ENCODE measurements around the gene NXF1.
A peak's percentile ranks its signal among the peaks of the same experiment; 100 is the strongest.
"Not testable (repeated sequence)": the region's sequence is repeated elsewhere in the genome, so short reads cannot be mapped to it uniquely, and the experiment has no call there.

NXF1 gene

DNA sequence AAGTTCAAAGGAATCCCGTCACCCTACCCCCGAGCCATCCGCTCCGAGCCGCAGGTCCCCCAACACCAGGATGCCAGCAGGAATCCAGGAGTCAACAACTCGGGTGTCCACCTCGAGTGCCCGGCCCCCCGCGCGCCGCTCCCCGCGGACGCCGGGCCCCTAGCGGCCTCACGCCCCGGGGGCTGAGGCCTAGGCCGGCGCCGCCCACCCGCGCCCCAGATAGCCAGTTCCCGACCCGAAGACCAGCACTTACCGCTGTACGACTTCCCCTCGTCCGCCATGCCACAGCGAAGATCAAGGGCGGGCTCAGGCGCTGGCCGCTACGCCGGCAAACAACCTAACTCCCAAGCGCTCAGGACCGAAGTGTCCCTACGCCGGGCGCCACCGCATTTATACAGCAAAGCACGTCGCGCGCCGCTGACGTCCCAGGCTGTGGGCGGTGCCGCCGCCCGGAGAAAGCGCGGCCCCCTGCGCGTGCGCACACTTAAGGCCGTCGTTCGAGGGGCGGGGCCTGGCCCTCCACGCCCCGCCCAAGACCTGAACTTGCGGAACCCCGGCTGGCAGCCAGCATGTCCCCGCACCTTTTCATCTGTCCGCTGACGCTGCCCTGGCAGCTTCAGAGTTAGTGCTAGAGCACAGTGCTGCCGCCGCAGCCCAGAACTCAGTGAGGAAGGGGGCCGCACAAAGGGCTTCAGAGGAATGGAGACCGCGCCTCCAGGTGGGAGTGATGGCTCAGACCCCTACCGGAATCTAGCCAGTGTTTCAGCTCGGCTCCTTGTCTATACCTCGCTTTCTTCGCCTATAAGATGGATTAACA lies at the start of gene NXF1:
TSS of gene NXF1 (minus strand) at position 365 of the 817 bp plus-strand sequence. CDS start at position 281, 84 bp downstream.
- DNase-seq (ENCODE audit: low read depth), result peak; percentile 97

DNA sequence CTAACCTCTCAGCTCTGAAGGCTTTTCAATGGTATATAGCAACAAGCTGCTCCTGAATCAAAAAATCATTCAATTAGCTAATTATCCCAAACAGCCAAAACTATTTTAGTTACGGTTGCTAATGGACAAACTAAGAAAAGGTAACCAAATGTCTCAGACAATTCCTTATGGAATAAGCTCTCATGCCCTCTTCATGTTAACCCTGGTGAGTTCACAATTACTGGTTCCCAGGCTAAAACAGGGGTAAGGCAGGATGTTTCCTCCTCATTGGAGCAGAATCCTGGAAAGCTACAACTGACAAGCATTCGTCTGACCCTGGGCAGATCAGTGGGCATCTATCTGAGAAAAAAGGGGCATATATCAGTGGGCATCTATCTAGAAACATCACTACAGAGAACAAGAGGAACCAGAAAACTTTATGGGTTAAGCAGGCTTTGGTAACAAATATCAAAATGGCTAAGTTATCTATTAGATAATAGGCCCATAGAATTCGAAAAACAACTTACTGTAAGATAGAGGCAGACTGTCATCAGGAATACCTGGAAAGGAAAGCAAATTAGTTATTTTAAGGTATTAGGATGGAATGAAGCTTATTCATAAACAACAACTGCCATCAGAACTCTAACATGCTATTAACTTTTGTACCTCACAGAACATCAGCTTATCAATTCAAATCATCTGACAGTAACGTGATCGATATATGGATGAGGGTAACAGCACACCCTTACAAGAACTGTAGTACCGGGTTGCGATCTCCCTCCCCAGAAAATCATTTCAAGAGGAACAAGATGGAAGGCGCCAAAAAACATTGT lies 49.0 kb upstream of the NXF1 start:
- no peak for DNase-seq (ENCODE audit: low read depth)

DNA sequence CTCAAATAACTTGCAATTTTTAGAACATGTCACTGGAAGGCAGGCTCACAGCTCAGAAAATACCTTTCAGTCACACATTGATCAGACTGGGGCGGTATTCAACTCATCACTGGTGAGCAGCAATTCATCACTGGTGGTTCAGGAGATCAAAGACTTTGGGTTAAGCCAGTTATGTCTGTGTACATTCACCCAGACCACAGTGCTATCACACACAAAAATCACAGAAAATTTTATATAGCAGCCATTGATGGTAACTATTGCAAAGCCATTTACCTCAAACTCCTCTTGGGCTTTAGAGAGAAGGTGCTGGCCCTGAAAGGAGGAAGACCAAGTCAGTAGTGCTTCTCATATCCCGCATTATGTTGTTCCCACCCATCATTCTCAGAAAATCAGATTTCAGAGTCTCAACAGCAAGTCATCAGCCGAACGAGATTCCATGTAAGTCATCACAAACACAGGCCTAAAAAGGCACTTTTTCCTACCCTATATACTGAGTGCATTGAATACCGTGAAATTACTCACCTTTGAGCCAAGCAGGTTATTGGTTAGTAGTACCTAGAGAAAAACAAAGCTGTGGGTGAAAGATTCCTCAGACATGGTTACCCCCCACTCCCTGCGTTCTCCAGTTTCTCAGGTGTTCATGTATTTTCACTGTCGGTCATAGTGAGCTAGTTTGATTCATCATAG lies 48.2 kb upstream of the NXF1 start:
- no peak for DNase-seq (ENCODE audit: low read depth)

DNA sequence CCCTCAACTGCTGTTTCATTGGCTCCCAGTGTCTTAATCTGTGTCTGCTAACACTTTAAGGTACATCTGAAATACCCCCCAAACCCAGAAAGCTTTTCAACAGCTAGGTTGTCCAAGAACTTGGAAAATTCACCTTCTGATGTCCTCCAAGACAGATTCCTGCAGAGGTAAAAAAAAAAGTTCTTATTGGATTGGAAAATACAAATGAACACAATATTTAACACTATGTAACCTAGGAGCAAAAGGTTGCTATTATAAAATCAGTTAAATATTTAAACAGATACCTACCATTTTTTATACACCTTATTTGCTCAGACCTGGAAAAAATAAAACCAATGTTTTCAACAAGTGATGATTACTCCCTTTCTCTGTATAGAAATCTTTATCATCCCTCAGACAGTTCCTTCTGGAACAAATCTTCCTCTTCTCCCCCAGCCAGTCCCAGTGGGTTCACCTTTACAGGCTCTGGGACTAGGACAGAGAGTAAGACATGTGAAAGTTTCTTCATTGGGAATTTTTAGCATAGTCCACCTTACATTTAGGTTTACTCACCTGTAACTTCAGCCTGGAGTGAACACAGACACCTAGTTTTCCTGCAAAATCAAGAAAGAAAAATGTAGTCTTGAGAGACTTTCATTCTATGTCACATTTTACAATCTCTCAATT lies 47.4 kb upstream of the NXF1 start:
- no peak for DNase-seq (ENCODE audit: low read depth)

DNA sequence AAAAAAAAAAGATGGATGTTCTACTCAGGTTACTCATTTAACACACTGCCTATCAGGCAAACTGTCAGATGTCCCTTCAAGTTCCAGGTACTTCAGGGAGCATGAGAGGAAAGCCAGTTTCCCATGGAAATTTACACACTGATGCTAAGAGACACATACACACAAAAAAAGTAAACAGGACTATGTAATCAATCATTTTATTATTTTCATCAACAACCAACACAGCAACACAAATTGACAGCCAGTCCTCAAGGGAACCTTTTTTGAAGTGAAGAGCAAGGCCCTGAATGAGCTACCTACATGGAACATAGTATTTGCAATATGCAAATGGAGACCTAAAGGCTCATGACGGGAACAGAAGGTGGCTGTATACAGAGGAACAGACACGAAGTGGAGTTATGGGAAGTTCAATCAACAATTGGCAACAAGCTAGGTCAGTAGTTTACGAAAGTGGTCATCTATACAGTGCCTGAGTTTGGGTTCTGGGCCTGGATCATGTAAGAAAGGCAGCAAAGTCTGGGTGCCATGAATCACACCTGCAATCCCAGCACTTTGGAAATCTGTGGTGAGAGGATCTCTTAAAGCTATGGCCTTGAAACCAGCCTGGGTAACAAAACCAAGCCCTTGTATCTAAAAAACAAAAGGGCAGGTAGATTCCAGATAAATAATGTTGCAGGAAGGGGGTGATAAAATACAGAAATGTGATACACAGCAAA lies 46.7 kb upstream of the NXF1 start:
- DNase-seq (ENCODE audit: low read depth), result no peak

DNA sequence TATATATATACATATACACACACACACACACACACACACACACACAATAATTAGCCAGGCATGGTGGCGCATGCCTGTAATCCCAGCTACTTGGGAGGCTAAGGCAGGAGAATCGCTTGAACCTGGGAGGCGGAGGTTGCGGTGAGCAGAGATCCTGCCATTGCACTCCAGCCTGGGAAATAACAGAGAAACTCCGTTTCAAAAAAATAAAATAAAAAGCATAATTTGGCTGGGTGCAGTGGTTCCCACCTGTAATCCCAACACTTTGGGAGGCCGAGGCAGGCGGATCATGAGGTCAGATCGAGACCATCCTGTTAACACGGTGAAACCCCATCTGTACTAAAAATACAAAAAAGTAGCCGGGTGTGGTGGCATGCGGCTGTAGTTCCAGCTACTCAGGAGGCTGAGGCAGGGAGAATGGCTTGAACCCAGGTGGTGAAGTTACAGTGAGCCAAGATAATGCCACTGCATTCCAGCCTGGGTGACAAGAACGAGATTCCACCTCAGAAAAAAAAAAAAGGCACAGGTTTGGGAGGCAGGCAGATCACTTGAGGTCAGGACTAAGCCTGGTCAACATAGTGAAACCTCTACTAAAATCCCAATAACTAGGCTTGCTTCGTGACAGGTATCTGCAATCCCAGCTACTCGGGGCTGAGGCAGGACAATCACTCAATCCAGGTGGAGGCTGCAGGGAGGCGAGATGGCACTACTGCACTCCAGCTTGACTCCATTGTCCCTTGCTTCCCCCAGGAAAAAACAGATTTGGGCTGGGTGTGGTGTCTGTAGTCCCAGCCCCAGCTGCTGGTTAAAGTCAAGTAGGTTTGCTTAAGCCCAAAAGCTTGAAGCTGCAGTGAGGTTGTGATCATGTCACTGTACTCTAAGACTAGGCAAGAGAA lies 45.9 kb upstream of the NXF1 start:
- peak; percentile 51 for DNase-seq (ENCODE audit: low read depth)

DNA sequence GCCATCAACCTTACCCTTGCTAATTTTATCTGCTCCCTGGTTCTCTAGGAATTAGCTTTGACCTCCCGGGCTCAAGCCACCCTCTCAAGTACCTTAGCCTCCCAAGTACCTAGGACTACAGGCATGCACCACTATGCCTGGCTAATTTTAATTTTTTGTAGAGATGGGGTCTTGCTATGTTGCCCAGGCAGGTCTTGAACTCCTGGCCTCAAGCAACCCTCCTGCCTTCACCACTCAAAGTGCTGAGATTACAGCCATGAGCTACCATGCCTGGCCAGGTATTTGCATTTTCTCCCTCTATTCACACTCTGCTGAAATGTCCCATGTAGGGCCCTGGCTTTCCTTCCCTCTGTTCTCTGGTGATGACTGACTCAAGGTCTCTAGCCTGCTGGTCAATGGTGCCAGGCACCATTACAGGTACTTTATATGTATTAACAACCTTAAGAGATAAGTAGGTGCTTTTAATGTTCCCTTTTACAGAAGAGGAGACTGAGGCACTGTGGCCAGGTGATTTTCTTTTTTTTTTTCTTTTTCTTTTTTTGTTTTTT lies 42.6 kb upstream of the NXF1 start:
- DNase-seq (ENCODE audit: low read depth), result no peak

DNA sequence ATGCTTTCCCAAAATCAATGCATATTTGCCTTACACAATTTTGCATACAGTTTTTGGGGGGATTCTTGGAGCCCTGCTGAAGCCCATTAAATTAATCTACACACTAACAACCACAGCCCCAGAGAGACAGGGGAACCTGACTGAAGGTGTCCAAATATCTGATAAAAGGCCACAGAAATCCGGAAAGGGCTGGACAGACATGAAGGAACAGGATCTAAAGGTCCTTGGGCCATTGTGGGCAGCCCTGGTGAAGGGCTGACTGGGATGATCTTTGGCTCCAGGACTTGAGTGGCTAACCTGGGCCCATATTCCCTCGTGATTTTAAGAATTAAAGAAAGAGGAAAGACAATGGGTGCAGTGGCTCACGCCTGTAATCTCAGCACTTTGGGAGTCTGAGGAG lies 40.9 kb upstream of the NXF1 start:
- DNase-seq (ENCODE audit: low read depth), result no peak

DNA sequence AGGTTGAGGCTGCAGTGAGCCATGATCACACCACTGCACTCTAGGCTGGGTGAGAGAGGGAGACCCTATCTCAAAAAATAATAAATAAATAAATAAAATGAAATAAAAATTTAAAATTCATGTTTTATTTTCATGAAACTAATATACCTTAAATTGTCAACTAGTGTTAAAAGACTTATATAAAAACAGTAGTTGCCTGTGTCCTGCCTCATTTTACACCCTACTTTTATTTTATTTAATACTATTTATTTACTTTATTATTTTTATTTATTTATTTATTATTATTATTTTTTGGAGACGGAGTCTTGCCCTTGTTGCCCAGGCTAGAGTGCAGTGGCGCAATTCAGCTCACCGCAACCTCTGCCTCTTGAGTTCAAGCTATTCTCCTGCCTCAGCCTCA lies 38.9 kb upstream of the NXF1 start:
- DNase-seq (ENCODE audit: low read depth), result no peak

DNA sequence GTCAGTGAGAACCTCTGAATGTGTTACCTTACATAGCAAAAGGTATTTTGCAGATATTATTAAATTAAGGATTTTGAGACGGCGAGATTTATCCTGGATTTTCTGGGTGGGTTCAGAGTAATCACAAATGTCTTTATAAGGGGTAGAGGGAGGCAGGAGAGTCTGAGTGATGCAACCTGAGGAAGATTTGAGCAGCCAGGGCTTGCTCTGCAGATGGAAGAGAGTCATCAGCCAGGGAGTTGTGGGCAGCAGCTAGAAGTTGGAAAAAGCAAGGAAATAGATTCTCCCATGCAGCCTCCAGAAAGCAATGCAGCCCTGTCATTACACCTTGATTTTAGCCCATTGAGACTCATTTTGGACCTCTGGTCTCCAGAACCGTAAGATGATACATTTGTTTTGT lies 38.2 kb upstream of the NXF1 start:
- DNase-seq (ENCODE audit: low read depth), result no peak

DNA sequence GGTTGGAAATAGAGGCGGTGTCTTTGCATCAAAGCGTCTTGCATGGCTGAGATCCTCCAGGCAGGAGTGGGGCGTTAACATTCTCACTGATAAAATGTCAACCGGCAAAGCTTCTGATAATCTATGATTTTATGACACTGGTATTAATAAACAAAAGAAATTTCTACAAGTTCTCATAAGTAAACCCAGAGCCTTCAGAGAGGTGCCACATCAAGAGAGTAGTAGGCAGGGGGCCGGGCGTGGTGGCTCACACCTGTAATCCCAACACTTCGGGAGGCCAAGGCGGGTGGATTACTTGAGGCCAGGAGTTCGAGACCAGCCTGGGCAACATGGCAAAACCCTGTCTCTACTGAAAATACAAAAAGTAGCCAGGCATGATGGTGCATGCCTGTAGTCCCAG lies 37.7 kb upstream of the NXF1 start:
- not testable (repeated sequence) for DNase-seq (ENCODE audit: low read depth)

DNA sequence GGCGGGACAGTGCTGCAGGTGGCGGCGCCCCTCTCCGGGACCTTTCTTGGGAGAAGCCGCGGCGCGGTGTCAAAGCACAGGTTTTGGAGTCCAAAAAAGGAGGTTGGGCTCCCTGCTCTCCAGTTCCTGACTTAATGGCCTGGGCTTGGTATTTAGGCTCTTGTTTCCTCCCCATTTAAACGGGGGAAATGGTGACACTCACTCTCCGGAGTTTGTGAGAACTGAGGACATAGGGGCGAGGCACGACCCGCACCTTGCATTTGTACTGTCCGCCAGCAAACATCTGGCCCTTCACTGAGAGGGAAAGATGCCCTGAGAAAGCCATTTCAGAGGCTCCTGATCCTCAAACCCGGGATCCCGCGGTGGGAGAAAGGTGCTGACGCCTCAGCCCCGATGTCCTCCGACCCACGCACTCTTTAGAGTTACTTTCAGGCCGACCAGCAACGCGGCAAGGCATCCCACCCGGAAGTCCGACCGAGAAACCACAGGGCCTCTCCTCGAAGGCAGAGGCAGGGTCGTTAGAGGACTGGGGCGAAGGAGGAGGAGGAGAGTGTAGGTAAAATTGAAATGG lies 37.0 kb upstream of the NXF1 start:
- no peak for DNase-seq (ENCODE audit: low read depth)

DNA sequence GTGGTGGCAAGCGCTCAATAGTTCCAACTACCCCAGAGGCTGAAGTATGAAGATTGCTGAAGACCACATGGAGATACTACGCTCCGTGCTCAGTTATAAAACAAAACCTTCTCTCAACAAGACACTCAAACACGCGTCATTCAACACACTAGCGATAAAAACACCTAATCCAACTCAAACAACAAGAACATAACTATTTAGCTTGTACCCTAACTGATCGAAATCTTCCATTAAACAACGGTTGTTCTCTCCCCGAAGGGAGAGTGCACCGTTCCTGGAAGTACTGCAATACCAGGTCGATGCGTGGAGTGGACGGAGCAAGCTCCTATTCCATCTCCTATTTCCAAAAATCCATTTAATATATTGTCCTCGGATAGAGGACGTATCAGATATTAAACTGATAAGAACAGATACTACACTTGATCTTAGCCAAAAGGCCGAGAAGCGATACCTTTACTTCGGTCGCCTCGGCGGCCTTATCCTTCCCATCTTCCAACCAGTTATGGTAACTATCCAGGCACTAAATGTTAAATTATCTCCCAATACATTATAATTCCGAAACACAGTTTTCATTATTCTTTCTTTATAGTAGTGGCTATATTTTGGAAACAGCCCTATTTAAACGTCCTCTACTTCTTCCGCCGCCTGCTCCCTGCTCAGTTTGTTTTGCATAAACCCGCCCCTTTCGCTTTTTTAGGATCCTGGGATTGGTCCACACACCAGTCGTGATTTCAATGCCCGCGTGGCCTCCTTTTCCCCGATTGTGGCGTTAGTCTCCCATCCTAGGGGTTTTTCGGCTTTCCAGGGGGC lies 36.3 kb upstream of the NXF1 start:
- peak; percentile 66 for DNase-seq (ENCODE audit: low read depth)

DNA sequence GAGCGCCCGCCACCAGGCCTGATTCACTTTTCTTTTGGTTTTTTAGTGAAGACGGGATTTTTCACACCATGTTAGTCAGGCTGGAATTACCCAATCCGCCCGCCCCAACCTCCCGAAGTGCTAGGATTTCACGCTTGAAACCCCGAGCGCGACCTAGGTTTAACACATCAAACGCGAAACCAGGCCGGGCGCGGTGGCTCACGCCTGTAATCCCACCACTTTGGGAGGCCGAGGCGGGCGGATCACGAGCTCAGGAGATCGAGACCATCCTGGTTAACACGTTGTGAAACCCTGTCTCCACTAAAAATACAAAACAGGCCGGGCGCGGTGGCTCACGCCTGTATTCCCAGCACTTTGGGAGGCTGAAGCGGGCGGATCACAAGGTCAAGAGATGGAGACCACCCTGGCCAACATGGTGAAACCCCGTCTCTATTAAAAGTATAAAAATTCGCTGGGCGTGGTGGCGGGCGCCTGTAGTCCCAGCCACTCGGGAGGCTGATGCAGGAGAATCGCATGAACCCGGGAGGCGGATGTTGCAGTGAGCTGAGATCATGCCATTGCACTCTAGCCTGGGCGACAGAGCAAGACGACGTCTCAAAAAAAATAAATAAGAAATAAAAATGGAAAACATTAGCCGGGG lies 35.6 kb upstream of the NXF1 start:
- peak; percentile 77 for DNase-seq (ENCODE audit: low read depth)

DNA sequence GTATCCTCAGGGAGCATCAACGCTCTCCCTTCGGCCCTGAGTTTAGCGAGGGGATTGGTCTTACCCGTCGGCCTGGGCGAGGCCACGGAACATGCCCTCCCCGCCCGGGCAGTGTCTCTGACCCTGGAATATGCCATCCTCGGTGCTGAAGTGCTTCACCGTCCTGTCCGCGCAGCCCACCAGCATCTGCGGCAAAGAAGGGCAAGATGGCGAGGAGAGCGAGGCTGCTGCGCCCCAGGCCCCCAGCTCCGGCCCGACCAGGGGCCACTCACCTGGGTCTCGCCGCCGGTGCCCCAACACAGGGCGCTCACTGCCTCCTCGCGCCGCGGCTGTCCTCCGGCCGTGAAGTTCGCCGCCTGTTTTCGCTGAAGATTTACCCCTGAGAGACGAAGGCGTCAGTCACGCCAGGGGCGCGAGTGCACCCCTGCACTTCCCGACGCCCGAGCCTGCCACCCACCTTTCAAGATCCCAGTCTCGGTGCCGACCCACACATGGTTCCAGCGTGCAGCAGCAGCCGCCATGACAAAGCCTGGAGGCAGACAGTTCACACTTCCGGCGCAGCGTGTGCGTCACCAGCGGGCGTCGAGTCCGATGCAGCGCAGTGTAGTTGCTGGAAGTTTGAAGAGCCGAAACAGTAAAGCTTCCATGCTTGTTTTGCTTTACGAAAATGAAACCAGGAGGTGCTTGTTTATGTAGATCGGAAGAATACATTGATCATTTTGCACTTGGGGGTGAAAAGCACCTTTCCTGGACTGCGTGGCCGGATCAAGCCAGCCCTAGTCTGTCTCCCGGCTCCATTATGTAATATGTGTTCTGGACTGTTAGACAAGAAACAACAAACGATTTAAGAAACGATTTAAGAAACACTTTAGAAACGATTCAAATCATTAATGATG lies 34.1 kb upstream of the NXF1 start, which contains the start of gene WDR74:
TSS of gene WDR74 (minus strand) at position 541 of the 896 bp plus-strand sequence. CDS start at position 521, 20 bp downstream.
- peak; percentile 88 for DNase-seq (ENCODE audit: low read depth)

DNA sequence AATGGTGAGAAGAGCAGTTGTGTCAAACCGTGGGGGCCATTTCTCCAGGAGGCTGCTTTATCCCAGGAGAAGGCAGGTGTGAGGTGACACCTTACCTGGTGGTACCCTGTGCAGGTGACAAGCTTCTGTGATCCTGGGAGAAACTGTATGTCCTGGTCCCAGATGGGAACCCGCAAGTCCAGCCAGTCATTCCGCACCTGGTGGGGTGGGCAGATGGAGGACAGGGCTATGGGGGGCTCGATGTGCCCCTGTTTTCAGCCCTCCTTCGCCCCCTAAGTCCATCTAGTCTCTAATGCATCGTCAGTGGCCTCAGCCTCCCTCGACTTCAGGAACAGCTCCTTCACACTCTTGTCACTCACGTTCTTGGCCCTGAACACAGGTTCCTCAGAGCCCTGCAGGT lies 30.1 kb upstream of the NXF1 start:
- no peak for DNase-seq (ENCODE audit: low read depth)
